Activated naive CD4-positive, alpha-beta T cell treated with anti-CD3 and anti-CD28 coated beads, Interleukin-2, amount 50 U/mL, for 16 hours (primary cell): Measurements from ENCODE around the gene COL9A3.

Experiments
- DNase-seq: peaks from one replicate; pipeline ENCODE4 v3.0.0-alpha.2; 2020

The COL9A3 gene

GRCh38 chr20:62813588-62813987 is 3.3 kb upstream of the COL9A3 start:
- DNase-seq: no peak

- DNase-seq: no peak
Measured at GRCh38 chr20:62814060-62814708, 2.7 kb upstream of the COL9A3 start.

DNA sequence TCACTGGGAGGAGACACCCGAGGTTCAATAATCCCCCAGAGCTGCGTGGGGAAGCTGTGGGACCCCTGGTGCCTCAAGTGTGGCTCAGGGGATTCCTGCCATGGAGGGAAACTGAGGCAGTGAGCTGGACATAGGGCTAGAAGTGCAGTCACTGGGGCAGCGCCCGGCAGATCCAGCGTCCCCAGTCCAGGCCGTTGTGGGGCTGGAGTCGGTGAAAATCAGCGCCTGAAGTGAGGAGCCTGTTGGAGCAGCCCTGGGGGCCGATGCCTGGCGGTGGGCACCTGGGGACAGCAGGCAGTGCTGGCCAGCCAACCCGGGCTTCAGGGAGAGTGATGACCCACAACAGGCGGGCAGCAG is 2.2 kb upstream of the COL9A3 start:
- DNase-seq: no peak

GRCh38 chr20:62815066-62815991 is 1.5 kb upstream of the COL9A3 start:
- DNase-seq: no peak

DNA sequence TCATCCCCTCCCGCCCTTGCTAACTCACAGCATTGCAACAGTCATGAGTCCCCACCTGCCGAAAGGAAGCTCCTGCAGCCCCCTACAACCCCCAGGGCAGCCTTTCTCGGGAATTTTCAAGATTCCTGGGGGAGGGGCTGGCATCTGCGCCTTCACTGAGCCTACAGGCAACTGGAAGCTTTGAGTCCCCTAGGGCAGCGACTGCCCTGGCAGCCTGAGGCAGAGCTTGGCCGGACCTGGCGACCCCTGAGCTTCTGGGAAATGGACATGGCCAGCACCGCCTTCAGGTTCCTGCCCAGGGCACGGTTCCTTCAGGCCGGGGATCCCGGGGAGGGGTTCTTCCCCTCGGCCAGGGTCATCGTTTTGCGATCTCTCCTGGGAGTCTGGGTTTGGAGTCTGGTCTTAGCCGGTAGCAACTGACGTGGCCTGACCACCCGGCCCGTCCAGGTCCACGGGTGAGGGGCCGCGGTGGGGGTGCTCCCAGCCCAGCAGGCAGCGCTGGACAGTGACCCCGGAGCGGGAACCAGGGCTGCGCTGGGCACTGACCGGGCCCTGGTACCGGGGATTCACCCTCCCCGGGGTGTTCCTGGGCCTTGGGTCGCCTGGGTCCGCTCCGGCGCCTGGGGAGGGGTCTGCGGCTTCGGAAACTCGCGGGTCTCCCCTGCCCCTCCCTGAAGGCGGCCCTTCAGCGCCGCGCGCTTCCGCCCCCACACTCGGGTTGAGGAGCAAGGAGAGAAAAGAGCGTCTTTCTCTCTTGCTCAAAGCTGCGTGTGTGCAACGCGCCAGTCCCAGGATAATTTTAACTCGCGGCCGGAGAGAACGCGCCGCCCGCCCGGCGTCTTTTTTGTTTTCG is 593 bp upstream of the COL9A3 start:
- no peak for DNase-seq

GRCh38 chr20:62817975-62818591 is 1.2 kb downstream of the COL9A3 start:
- no peak for DNase-seq

DNA sequence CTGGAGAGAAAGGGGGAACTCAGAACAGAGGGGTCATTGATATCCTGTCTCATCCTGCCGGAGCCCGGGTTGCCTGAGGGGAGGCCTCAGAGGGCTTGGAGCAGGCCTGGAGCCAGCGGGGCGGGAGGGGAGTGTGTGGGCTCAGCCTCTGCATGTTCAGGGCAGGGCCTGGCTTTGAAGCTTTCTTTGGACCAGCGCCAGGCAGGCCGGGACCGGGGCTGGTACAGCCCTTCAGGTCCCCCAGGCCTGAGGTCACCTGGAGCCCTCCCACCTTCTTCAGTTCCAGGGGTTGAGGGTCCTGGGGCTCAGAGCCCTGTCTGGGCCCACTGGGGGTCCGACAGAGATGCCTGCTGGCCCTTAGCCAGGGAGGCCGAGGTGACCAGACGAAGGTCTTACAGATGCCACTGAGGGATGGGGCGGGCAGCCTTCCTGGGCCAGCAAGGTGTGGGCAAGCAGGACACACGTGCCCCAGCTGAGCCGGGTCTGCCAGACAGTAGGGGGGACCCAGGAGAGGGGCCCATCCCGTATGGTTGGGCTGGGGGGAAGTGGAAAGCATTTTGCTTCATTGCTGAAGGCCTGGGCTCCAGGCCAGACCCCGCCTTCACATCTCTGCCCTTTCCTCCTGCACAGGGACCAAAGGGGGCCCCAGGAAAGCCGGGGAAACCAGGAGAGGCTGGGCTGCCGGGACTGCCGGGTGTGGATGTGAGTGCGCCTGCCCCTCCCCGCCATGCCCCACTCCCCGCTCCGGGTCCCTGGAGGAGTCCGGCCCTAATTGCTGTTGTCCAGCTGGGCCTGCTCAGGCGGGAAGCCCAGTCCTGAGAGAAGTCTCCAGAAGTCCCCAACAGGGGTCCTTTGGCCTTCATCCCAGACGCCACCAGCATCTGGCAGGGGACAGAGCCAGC is 2.0 kb downstream of the COL9A3 start:
- DNase-seq: no peak

- DNase-seq: no peak
Measured at GRCh38 chr20:62819494-62820174, 2.8 kb downstream of the COL9A3 start.

DNA sequence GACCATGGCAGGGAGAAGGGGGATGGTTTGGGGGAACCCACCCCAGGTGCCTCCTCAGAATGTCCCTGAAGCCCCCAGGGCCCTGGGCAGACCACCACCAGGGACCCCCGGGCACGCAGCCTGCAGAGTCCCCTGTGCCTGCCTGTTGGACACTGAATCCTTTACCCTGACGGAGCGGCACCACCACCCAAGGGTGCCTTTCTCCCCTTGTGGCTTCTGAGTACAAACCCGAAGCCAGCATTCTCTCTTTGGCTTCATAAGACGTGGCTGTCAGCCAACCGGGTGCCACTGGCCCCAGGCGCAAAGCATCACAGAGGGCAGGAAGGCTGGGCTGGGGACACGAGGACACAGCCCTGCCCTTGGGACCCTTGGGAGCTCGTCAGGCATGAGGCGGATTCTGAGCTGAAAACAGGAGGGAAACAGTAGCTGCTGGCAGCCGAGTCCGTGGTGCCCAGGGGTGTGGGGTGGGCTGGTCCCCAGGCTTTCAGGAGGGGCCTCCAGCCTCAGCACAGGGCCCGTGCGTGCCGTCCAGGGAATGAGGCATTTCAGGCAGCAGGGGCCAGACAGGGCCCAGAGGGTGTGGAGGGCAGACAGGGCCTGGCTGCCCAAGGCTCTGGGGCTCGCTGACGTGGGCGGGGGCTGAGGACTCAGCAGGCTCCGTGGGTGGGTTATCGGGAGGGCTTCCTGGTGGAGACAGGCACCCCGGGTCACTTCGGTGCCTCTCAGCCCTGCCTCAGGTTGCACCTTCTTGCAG is 3.5 kb downstream of the COL9A3 start:
- no peak for DNase-seq

GRCh38 chr20:62820962-62821725 is 4.3 kb downstream of the COL9A3 start:
- no peak for DNase-seq

- no peak for DNase-seq
Measured at GRCh38 chr20:62821726-62822210, 4.9 kb downstream of the COL9A3 start.

GRCh38 chr20:62822239-62822787 is 5.5 kb downstream of the COL9A3 start:
- DNase-seq: no peak

DNA sequence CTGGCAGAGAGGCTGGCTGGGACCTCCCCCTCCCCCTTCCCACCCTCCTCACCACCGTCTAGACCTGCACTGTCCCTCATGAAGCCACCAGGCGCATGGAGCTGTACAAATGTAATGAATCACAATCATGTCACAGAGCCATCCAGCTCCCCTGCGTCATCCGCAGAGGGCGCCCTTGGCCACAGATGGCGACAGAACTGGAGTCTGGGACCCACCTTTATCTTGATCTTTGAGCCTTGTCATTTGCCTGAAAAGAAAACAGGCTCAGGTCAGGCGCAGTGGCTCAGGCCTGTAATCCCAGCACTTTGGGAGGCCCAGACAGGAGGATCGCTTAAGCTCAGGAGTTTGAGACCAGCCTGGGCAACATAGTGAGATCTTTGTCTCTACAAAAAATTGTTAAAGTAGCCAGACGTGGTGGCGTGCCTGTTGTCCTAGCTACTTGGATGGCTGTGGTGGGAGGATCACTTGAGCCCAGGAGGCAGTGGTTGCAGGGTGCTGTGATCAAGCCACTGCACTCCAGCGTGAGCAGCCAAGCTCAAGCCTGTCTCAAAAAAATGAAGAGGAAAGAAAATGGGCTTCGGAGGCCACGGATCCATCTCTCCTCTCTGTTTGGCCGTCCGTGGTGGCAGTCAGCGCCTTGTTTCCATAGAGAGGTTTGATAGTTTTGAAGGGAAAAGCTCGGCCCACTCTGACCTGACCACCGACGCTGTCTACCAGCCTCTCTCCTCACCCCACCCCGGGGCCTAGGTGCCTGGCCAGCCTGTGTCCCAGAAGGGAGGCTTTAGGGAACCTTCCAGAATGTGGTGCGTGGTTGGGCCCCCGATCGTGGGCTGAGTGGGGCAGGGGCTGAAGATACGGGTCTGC is 6.2 kb downstream of the COL9A3 start:
- DNase-seq: peak; percentile 38

GRCh38 chr20:62823688-62824475 is 7.0 kb downstream of the COL9A3 start:
- no peak for DNase-seq

- DNase-seq: peak; percentile 60
Measured at GRCh38 chr20:62824476-62825332, 7.9 kb downstream of the COL9A3 start.

DNA sequence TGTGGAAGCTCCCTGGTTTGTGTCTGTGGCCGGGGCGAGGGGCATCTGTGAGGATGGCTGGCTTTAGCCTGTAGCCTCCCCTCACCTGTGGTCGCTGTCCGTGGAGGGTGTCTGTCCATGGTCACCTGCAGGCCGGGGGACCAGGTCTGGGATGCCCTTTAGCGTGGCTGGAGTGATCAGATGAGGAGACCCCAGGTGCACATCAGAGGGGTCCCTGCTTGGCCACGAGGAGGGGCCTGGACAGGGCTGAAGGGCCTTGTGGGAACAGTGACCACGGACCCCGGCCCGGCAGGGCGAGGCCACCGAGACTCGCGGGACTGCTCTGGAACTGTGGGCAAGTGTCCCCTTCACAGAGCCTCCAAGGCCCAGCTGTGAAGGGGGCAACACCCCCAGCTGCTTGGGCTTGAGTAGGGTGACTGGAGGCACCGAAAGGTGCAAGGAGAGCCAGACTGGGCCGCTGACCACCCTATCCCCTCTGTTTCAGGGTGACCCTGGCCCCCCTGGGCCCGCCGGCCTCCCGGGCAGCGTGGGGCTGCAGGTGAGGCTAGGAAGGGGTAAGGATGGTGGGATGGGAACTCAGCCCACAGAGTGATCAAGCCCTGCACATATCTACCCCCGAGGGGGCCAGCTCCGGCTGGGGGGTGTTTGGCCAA is 8.6 kb downstream of the COL9A3 start:
- no peak for DNase-seq
